Fibroblast of lung (primary cell): Measurements from ENCODE around the gene CHCHD6. TPM values are rescaled to one million over a fixed set of nuclear protein-coding genes. Genes with fewer than 3 reads are reported as not detected.
A peak's percentile ranks its signal among the peaks of the same experiment; 100 is the strongest.

Experiments
- DNase-seq, 2 donors: peaks; one replicate each; pipeline versions ENCODE4 v3.0.0 to v3.0.0-alpha.2; 2010; ENCODE audit warnings: low read depth in 2 of 2
- H2AFZ ChIP-seq: 2 replicates; pipeline ENCODE4 v1.5.1; 2012; ENCODE audit warnings: low read length, control low read depth, inconsistent platforms
- H3K27ac ChIP-seq: 2 replicates; pipeline ENCODE4 v1.5.1; 2011; ENCODE audit warnings: low read length, control low read depth; ENCODE audit not compliant: insufficient read depth
- H3K27me3 ChIP-seq: 2 replicates; pipeline ENCODE4 v1.5.1; 2011; ENCODE audit warnings: mild to moderate bottlenecking, low read length; ENCODE audit not compliant: control insufficient read depth, insufficient read depth
- H3K36me3 ChIP-seq: 2 replicates; pipeline ENCODE4 v1.5.1; 2011; ENCODE audit warnings: low read length; ENCODE audit not compliant: control insufficient read depth, insufficient read depth
- H3K4me1 ChIP-seq: 2 replicates; pipeline ENCODE4 v1.5.1; 2011; ENCODE audit warnings: low read length; ENCODE audit not compliant: control insufficient read depth, insufficient read depth; ENCODE audit errors: extremely low read depth
- H3K4me2 ChIP-seq: 2 replicates; pipeline ENCODE4 v1.5.1; 2011; ENCODE audit warnings: low read length, control low read depth; ENCODE audit not compliant: insufficient read depth; ENCODE audit errors: extremely low read depth
- H3K4me3 ChIP-seq, 4 experiments: fragments of 200-600 bp in 1 of 4; sonication (generic) in 1 of 4; replicated peaks in 1 of 4; 2 replicates each; pipeline ENCODE4 v1.5.1; 2011 to 2016; ENCODE audit warnings: low read length in 4 of 4, low read depth in 3 of 4, mild to moderate bottlenecking in 3 of 4, control low read depth in 2 of 4, inconsistent platforms in 1 of 4, mixed read lengths in 1 of 4; ENCODE audit not compliant: insufficient read depth in 1 of 4; ENCODE audit errors: control extremely low read depth in 1 of 4
- H3K79me2 ChIP-seq: 2 replicates; pipeline ENCODE4 v1.5.1; 2012; ENCODE audit warnings: mild to moderate bottlenecking, low read length, inconsistent platforms; ENCODE audit not compliant: control insufficient read depth, insufficient read depth
- H3K9ac ChIP-seq: 2 replicates; pipeline ENCODE4 v1.5.1; 2011; ENCODE audit warnings: mild to moderate bottlenecking, low read length, control low read depth; ENCODE audit not compliant: insufficient read depth
- H3K9me3 ChIP-seq: 2 replicates; pipeline ENCODE4 v1.5.1; 2012; ENCODE audit warnings: low read depth, low read length; ENCODE audit not compliant: control insufficient read depth, insufficient read depth
- H4K20me1 ChIP-seq: 2 replicates; pipeline ENCODE4 v1.5.1; 2011; ENCODE audit warnings: low read length; ENCODE audit not compliant: control insufficient read depth, insufficient read depth; ENCODE audit errors: extremely low read depth
- CTCF ChIP-seq, 2 donors: IDR thresholded peaks in 1 of 2; conservative IDR thresholded peaks in 1 of 2; 1 replicate in 1 of 2; 2 replicates in 1 of 2; pipeline ENCODE4 v1.5.1; 2011 to 2012; ENCODE audit warnings: low read length in 2 of 2, control low read depth in 1 of 2, inconsistent platforms in 1 of 2, low read depth in 1 of 2, mild to moderate bottlenecking in 1 of 2
- EZH2 ChIP-seq: IDR thresholded peaks from 2 replicates; pipeline ENCODE4 v1.5.1; 2012; ENCODE audit warnings: low read length, control low read depth, mild to moderate bottlenecking; ENCODE audit errors: missing control alignments
- polyA plus RNA-seq, 2 donors: library from polyadenylated mRNA; depleted of rRNA in 1 of 2; stranded (reverse) in 1 of 2; unstranded in 1 of 2; fragments of >200 nt; gene quantifications; 2 replicates each; pipeline ENCODE4 v1.2.1, GENCODE V29; 2011 to 2012; ENCODE audit warnings: missing spikeins in 1 of 2
- total RNA-seq: library from RNA; depleted of rRNA; stranded (reverse); fragments of >200 nt; gene quantifications from 2 replicates; pipeline ENCODE4 v1.2.1, GENCODE V29; 2014

Gene CHCHD6
- total and polyA plus RNA-seq, 2 donors (not counting 1 experiment from before 2014, with no cell fraction given): 9.5 to 11.1 TPM

- no peak for DNase-seq
- Histone ChIP-seq H3K27ac (no peak overlapping the region), H3K79me2 (no peaks in the 10 kb centered on the region), H2AFZ (no peak overlapping the region), H3K4me2 (no peak overlapping the region), H3K4me1 (no peaks in the 10 kb centered on the region), H4K20me1 (no peaks in the 10 kb centered on the region), H3K9ac (no peak overlapping the region), H3K27me3 (peaks cover 9% of the 10 kb centered on the region), H3K9me3 (no peaks in the 10 kb centered on the region), H3K4me3 (no peak overlapping the region), H3K36me3 (no peaks in the 10 kb centered on the region)
- no peak for TF ChIP-seq CTCF (conservative IDR thresholded peaks at IDR 0.05 in 1 of 2, IDR thresholded peaks at IDR 0.05 in 1 of 2; ENCODE audit: low read depth in 1 of 2, low read length in 2 of 2)
- TF ChIP-seq EZH2: no peak
Observed at GRCh38 chr3:126683069-126683468, 21.0 kb upstream of the CHCHD6 start.

GRCh38 chr3:126684218-126684751 lies 19.8 kb upstream of the CHCHD6 start:
- H3K79me2 ChIP-seq: no peaks in the 10 kb centered on the region
- H3K9ac ChIP-seq: no peak overlapping the region
- peaks cover 9% of the 10 kb centered on the region for H3K27me3 ChIP-seq
- no peak overlapping the region for H3K27ac ChIP-seq
- DNase-seq: peak in 1 of 2 donors; percentile 72
- H3K4me1 ChIP-seq: no peaks in the 10 kb centered on the region
- H4K20me1 ChIP-seq: no peaks in the 10 kb centered on the region
- no peak overlapping the region for H2AFZ ChIP-seq
- no peak overlapping the region for H3K4me3 ChIP-seq
- no peaks in the 10 kb centered on the region for H3K36me3 ChIP-seq
- no peak overlapping the region for H3K4me2 ChIP-seq
- no peaks in the 10 kb centered on the region for H3K9me3 ChIP-seq
- TF ChIP-seq CTCF (conservative IDR thresholded peaks at IDR 0.05 in 1 of 2, IDR thresholded peaks at IDR 0.05 in 1 of 2; ENCODE audit: low read depth in 1 of 2, low read length in 2 of 2) (no peak), EZH2 (no peak)

- Histone ChIP-seq H3K9ac (no peak overlapping the region), H3K36me3 (no peaks in the 10 kb centered on the region), H3K9me3 (no peaks in the 10 kb centered on the region), H3K4me3 (no peak overlapping the region), H4K20me1 (no peaks in the 10 kb centered on the region), H3K79me2 (no peaks in the 10 kb centered on the region), H3K4me2 (no peak overlapping the region), H3K27ac (no peak overlapping the region), H2AFZ (no peak overlapping the region), H3K4me1 (no peaks in the 10 kb centered on the region), H3K27me3 (peaks cover 9% of the 10 kb centered on the region)
- DNase-seq: peak in 1 of 2 donors; percentile 59
- TF ChIP-seq CTCF (conservative IDR thresholded peaks at IDR 0.05 in 1 of 2, IDR thresholded peaks at IDR 0.05 in 1 of 2; ENCODE audit: low read depth in 1 of 2, low read length in 2 of 2) (no peak), EZH2 (no peak)
Observed at GRCh38 chr3:126685021-126685420, 19.0 kb upstream of the CHCHD6 start.
